GM12872 (cell line): ENCODE data around the gene ETF1.

ENCODE experiments used
- TF ChIP-seq, protein P1 (sequence below): IDR thresholded peaks from 3 replicates; pipeline ENCODE4 v1.5.1; 2011; ENCODE audit warnings: low read depth, mild to moderate bottlenecking, low read length, moderate library complexity; ENCODE audit not compliant: insufficient read depth

Gene ETF1

DNA sequence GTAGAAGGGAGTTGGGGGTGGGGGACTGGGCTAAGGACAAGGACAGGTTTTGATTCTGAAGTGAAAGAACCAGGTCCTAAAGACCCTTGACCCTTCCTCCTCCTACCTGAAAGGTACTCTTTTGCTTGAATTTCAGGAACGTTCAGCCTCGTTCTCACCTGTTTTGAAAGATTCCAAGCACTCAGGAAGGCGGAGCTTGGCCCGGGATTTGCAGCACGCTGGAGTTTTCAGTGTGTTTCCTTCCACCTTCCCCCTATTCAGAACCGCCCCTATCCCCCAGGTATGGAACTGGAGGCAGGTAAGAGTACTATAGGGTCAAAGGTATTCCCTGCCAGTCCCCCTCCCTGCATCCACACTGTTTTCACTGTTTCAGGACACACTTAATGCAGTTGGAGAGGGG lies 70.7 kb downstream of the ETF1 start:
- TF ChIP-seq, protein P1, sequence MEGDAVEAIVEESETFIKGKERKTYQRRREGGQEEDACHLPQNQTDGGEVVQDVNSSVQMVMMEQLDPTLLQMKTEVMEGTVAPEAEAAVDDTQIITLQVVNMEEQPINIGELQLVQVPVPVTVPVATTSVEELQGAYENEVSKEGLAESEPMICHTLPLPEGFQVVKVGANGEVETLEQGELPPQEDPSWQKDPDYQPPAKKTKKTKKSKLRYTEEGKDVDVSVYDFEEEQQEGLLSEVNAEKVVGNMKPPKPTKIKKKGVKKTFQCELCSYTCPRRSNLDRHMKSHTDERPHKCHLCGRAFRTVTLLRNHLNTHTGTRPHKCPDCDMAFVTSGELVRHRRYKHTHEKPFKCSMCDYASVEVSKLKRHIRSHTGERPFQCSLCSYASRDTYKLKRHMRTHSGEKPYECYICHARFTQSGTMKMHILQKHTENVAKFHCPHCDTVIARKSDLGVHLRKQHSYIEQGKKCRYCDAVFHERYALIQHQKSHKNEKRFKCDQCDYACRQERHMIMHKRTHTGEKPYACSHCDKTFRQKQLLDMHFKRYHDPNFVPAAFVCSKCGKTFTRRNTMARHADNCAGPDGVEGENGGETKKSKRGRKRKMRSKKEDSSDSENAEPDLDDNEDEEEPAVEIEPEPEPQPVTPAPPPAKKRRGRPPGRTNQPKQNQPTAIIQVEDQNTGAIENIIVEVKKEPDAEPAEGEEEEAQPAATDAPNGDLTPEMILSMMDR = no peak

DNA sequence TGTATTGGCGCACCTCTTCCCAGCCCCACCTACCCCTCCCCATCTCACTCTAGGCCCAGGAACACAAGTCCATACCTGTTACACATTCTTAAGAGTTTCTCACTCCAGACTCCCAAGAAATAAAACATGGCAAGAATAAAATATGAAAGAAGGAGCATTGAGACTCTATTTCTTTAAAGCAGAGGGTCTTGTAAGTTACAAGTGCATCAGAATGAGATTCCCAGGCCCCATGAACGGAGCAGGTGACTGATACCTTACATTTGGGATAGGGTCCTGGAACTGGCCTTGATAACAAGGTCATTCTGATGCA lies 72.0 kb downstream of the ETF1 start:
- TF ChIP-seq, protein P1 = no peak

DNA sequence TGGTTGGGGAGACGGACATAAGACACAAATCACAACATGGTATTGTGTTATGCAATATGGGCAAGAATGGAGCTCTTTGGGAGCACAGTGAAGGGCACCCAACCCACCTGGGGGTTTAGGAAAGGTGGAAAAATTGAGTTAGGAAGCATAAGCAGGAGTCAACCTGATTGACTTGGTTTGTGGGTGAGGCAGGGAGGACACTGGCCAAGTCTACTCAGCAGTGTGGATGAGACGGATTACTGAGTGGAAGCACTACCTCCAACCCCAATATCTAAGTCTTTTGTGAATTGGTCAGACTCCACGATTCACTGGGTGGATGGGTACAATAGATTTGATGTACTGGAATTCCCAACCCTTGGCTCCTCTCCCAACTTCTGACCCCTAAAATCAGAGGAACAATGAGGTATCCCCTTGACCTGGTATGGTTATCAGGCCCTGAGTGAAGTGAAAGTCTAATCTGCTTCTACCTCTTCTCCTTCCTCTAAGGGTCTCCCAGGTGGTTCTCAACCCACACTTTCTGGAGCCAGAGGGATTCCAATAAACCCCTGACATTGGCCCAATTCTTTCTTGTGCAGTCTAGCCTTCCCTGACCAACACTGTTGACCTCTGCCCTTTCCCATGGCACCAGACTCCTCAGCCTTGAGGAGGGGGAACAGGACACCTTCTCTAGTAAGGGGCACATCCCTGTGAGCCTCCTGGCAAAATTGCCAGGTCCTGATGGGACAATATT lies 72.5 kb downstream of the ETF1 start:
- TF ChIP-seq, protein P1 = no peak

DNA sequence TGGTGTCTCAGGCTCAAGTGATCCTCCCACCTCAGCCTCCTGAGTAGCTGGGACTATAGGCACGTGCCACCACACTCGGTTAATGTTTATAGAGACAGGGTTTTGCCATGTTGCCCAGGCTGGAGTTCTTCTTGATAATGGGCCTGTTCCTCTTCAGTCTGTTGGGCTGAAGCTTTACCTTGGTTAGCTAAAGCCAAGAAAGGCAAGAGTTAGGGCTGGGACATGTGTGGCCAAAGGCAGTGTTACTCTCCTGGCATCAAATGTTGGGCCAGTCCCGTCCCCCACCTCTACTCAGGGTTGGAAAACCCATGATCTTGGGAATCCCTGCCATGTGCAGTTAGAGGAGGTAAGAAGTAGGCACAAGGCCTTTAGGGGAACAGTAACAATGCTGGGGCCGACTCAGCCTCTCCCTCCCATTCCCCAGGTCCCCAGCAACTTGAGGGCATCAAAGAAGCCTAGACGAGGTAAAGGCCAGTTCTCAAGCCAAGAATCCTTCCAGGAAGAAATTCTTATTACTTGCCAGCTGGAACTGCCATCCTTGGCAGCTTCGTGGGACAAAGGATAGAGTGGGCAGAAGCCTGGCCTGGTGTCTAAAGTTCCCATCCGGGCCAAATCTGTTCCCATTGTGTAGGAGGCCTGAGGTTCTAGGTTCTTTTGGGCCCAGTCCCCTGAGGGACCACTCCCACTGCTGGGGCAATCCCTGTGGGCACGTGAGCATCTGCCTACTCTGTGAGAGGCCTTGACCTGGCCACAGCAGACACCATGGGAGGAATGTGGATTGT lies 73.3 kb downstream of the ETF1 start:
- TF ChIP-seq, protein P1 = no peak

DNA sequence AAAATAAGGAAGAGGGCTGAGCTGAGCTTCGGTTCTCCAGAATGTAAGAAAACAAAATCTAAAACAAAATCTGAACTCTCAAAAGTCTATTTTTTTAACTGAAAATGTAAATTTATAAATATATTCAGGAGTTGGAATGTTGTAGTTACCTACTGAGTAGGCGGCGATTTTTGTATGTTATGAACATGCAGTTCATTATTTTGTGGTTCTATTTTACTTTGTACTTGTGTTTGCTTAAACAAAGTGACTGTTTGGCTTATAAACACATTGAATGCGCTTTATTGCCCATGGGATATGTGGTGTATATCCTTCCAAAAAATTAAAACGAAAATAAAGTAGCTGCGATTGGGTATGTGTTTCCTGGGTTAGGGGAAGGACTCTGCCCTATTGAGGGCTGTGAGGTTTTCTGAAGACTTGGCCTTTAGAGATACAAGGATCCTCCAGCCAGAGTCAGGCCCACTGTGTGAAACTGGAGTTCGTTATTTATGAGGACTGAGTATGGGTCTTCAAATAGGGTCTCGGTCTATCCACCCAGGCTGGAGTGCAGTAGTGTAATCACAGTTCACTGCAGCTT lies 74.0 kb downstream of the ETF1 start:
- TF ChIP-seq, protein P1 = no peak

DNA sequence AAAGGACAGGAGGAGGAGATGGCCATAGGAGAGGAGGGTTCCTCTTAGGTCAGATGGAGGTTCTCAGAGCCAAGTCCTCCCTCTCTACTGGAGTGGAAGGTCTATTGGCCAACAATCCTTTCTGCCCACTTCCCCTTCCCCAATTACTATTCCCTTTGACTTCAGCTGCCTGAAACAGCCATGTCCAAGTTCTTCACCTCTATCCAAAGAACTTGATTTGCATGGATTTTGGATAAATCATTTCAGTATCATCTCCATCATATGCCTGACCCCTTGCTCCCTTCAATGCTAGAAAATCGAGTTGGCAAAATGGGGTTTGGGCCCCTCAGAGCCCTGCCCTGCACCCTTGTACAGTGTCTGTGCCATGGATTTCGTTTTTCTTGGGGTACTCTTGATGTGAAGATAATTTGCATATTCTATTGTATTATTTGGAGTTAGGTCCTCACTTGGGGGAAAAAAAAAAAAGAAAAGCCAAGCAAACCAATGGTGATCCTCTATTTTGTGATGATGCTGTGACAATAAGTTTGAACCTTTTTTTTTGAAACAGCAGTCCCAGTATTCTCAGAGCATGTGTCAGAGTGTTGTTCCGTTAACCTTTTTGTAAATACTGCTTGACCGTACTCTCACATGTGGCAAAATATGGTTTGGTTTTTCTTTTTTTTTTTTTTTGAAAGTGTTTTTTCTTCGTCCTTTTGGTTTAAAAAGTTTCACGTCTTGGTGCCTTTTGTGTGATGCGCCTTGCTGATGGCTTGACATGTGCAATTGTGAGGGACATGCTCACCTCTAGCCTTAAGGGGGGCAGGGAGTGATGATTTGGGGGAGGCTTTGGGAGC lies 74.7 kb downstream of the ETF1 start:
- TF ChIP-seq, protein P1 = no peak

DNA sequence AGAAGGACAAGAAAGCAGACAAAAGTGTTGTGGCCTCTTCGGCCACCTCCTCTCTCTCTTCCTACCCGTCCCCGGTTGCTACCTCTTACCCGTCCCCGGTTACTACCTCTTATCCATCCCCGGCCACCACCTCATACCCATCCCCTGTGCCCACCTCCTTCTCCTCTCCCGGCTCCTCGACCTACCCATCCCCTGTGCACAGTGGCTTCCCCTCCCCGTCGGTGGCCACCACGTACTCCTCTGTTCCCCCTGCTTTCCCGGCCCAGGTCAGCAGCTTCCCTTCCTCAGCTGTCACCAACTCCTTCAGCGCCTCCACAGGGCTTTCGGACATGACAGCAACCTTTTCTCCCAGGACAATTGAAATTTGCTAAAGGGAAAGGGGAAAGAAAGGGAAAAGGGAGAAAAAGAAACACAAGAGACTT lies 75.3 kb downstream of the ETF1 start:
- TF ChIP-seq, protein P1 = no peak
